ENCODE measurements around the gene TOMT.
A peak's percentile ranks its signal among the peaks of the same experiment; 100 is the strongest.

Gene TOMT, protein sequence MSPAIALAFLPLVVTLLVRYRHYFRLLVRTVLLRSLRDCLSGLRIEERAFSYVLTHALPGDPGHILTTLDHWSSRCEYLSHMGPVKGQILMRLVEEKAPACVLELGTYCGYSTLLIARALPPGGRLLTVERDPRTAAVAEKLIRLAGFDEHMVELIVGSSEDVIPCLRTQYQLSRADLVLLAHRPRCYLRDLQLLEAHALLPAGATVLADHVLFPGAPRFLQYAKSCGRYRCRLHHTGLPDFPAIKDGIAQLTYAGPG

GRCh38 chr11:72105888-72106287, at the start of gene TOMT:
Gene TOMT, plus strand, starts transcription at chr11:72105924. Its CDS starts 28 bp downstream, at chr11:72105952.
- no peak for DNase-seq (ENCODE audit: low read depth in 2 of 2)

- no peak for DNase-seq (ENCODE audit: low read depth in 2 of 2)
Observed at GRCh38 chr11:72058416-72059034, 47.2 kb upstream of the TOMT start.

DNA sequence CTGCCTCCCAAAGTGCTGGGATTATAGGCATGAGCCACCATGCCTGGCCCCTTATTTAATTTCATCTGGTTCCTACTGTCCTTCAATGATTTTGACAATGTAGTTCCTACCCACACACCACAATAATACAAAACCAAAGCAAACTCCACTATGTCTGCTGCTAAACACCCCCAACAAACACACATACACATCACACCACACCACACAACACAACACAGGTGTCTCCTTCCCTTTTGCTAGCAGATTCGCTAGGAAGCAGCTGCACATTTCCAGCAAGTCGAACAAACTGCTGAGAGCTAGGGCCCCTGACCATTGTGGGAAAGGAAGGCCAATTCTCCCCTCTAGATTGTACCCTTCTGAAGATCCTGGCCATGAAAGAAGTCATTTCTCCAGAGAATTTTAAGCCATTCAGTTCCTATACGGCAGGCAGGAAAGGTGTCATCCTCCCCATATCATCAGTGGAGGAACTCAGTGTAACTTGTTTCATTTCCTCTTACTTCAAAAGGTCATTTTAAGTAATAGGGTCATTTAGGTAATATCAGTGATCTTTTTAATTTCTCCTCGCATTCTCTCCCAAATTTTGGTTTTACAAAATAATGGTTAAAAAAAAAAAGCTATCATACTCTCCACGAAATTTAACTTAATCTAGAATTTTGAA, 43.9 kb upstream of the TOMT start:
- DNase-seq (ENCODE audit: low read depth in 2 of 2) = no peak

- no peak for DNase-seq (ENCODE audit: low read depth in 2 of 2)
Observed at GRCh38 chr11:72066855-72067254, 38.9 kb upstream of the TOMT start.

- DNase-seq (ENCODE audit: low read depth in 2 of 2) = no peak
Observed at GRCh38 chr11:72067266-72067665, 38.5 kb upstream of the TOMT start.

DNA sequence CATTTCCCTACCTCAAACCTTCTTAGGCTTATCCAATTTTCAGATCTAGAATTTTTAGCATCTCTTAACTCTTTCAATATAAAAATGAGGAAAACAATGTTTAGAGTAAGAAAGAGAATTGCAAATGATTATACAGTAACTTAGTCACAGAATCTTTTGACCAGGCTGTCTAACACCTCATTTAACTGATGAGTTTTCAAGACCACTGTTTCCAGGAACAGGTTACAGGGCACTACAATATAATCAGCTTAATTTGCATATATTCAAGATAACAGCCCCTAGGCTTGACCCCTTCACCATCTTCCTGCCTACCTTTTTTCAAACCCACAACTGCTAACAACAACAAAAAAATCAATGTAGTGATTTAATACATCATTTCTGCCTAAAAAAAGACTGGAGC, 38.0 kb upstream of the TOMT start:
- DNase-seq (ENCODE audit: low read depth in 2 of 2) = no peak

- no peak for DNase-seq (ENCODE audit: low read depth in 2 of 2)
Observed at GRCh38 chr11:72069200-72069599, 36.5 kb upstream of the TOMT start.

DNA sequence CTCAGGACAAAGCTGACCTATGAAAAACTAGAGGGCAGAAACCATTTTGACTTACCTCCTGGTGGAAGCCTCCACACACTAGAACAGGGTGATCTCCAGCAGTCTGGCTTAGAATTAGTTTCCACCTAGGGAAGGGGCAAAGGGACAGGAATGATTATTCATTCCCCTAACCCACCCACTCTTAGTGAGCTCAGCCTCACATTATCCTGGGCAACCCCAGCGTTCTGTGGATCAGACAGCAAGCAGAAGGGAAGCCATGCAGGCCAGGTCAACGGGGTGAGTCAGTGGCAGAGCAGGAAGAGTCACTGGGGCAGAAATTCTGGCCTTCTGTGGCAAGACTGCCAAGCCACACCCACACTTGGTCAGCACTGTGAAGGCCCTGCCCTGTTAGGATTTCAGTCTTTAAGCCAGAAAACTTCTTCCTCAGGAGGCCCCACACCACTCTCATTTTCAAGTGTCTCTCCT, 35.9 kb upstream of the TOMT start:
- no peak for DNase-seq (ENCODE audit: low read depth in 2 of 2)

DNA sequence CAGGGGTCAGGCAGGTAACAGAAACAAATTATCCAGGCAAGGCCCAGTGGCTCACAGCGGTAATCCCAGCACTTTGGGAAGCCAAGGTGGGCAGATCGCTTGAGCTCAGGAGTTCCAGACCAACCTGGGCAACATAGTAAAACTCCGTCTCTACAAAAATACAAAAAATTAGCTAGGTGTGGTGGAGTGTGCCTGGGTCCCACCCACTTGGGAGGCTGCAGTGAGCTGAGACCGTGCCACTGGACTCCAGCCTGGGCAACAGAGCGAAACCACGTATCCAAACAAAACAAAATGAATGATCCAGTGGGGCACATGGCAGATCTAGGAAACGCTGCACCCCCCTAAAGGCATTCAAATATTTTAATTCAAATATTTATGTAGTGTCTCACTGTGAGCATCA, 35.2 kb upstream of the TOMT start:
- DNase-seq (ENCODE audit: low read depth in 2 of 2) = no peak

DNA sequence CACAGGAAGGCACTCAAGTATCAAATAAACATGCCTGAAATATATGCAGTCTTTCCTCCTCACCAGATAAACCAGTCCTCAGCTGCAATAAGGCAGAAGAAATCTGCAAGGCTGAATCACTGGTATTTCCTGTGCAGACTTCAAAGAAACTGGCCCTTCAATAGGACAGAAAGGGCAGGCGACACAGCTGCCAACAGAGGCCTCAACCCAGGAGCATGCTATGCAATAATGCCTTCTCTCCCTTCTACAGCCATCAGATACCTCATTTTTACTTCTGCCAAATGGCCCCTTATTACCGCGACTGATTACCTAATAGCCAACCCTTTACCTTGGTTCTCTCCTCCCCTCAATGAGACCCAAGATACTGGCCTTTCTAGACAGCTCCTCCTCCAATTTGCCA, 33.4 kb upstream of the TOMT start:
- no peak for DNase-seq (ENCODE audit: low read depth in 2 of 2)

DNA sequence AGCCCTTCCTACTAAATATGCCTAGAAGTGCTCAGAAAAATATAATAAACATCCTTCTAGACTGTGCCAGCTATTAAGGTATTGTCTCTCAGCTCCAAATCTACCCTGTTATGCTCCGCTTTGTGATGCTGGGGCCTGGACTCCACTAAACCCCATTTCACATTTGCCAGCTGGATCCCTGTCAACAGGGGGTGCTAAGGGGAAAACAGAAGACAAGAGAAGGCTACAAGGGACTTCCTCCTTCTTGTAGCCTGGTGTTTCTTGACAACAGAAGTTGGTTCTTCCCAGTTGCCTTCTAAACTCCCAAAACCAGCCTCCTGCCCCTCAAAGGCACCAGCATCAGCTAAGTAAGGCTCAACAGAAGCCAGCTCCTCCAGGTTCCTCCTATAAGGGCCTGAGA, 30.6 kb upstream of the TOMT start:
- no peak for DNase-seq (ENCODE audit: low read depth in 2 of 2)

DNA sequence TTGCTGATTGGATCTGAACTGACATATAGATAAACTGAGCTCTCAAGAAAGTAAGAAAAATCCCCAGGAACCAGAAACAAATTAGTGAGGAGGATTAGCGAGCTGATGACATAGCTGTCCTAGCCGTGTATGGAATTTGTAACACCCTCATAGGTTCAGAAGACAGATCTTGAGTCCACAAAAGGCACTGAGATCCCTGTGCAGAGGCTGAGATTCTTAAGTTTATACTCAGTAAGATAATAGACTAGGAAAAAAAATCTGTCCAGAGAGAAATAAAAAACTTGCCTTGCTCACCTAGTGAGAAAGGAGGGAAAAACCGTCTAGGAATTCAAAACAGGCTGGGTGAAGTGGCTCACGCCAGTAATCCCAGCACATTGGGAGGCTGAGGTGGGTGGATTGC, 30.0 kb upstream of the TOMT start:
- DNase-seq (ENCODE audit: low read depth in 2 of 2) = no peak

- DNase-seq (ENCODE audit: low read depth in 2 of 2) = no peak
Observed at GRCh38 chr11:72078477-72078876, 27.2 kb upstream of the TOMT start.

DNA sequence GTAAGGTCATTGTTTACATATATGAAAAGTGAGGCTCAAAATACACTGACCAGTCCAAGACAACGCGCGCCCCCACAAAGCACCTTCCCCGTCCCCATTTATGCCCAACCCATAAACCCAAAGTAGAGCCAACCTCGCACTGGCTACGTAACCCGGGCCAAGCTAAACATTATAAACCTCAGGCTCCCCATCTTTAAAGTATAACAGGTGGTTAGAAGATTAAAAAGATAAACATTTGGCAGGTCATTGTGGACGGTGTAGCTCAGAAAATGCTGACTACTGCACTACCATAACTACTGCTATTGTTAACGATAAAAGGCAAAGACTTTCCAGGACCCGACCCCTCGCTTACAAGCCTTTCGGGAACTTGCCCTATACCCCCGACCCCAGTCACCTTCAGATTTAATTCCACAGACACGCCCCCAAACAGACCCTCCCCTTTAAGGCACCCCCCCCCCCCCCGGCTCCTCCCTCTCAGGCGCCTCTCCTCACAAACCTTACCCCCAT, 25.9 kb upstream of the TOMT start:
- no peak for DNase-seq (ENCODE audit: low read depth in 2 of 2)

DNA sequence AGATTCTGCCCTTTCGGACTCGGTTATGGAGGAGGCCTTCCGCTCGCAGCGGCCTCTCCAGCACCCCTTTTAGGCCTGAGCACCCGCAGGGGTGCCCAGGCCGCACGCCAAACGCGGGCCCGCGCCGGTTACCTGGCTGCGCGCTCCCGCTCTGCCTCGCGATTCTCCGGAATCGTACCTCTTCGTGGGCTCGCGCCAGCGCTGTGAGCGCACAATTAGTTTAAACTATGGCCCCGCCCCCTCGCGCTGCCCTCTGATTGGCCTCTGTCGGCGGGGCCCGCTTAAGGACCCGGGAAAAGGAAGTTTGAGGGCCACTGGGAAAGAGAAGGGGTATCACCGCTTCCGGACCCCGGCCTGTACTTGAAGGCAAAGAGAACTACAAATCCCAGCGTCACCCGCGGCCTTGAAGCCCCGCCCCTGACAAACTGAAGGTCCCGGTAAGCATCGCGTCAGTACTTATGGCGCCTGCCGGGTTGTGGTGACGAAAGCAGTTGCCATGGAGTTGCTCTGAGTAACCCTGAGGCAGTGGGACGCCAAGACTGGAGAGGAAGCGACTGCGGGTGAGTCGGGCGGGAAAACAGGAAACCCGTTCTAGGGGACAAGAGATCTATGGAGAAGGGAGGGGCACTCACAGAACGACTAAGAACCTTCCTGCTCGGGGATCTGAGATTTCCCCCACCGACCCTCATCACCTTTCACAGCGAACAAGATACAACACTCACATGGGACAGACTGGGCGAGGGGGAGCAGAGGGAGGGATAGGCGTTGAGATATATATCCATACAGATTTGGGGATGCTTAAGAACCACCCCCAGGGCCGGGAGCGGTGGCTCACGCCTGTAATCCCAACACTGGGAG, 25.2 kb upstream of the TOMT start, which contains the start of the genes LRRC51 and NUMA1:
TSS of gene LRRC51 (plus strand) at position 525 of the 858 bp plus-strand sequence. CDS start 8,234 bp downstream, outside the sequence.
TSS of gene NUMA1 (minus strand) at position 217 of the 858 bp plus-strand sequence. CDS start 44,599 bp downstream, outside the sequence.
- peak; percentile 99 for DNase-seq (ENCODE audit: low read depth in 2 of 2)

DNA sequence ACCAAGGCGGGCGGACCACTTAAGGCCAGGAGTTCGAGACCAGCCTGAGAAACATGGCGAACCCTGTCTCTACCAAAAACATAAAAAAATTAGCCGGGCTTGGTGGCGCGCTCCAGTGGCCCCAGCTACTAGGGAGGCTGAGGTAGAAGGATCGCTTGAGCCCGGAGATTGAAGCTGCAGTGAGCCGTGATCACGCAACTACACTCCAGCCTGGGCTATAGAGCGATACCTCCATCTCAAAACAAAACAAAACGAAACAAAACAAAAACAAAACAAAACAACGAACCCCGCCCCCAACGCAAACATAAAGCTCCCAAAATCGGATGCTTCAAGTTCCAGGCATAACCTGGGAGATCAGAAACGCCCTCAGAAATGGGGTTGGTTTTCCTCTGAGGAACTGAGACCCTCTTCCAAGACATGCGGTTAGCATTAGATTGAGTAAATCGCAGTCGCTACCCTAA, 24.5 kb upstream of the TOMT start:
- no peak for DNase-seq (ENCODE audit: low read depth in 2 of 2)

DNA sequence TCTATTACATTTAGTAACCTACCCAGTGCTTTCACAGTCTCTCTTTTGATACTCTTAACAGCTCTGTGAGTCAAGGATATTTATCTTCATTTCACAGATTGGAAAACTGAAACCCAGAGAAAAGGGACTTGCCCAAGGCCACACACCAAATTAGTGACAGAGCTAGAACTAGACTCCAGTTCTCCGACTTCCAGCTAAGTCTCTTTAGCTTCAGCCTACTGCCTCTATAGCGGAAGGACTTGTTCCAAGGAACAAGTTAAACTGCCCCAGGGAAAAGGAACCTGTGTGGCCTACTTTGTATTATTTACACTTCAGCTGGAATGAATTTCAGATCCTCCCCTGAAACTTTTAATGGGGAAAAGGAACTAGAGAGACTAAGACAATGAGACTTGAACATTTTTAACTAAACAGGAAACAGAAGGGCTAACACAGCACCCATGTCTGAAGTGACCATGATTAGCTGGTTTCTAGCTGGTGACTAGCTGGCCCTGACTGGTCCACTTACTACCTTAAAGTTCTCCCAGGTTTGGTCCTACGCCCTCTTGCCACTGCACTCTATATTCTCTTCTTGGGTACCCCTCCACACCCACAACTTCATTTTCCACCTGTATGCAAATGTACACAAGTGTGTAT, 23.8 kb upstream of the TOMT start:
- DNase-seq (ENCODE audit: low read depth in 2 of 2) = no peak

- no peak for DNase-seq (ENCODE audit: low read depth in 2 of 2)
Observed at GRCh38 chr11:72083414-72083813, 22.3 kb upstream of the TOMT start.

DNA sequence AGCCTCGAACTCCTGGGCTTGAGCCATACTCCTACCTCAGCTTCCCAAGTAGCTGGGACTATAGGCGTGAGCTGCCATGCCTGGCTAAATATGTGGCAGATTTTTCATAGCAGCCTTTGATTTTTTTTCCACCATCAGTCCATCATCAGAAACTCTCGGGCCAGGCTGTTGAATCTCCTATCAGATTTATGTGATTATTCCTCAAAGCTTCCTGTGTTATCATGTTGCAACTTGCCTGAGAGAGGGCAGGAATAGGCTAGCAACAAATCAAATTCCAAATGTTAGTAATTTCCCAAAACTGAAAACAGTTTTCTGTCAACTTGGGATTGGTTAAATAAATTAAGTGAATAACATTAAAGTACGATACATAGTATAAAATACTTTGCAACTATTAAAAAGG, 21.6 kb upstream of the TOMT start:
- DNase-seq (ENCODE audit: low read depth in 2 of 2) = no peak

DNA sequence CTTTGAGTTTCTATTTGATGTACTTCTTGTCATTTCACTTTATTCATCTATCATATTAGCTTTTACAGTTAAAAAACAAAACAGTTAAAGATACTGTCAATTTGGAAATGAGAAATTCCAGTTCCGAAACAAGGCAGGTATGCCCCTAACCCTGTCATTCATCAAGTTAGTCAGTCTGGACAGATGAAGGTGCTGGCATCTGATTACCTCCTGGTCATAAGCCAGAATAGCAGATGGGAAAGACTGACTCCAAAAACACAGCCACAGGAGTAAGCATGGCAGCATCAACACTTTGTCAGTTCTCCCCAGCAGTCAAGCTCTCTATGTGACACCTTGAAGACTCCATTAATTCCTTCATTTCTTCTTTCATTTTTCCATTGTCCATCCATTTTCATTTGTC, 20.8 kb upstream of the TOMT start:
- DNase-seq (ENCODE audit: low read depth in 2 of 2) = no peak

Data from stimulated activated CD4-positive, alpha-beta T cell treated with anti-CD3 and anti-CD28 coated beads, Interleukin-15, amount 100 ng/mL, for 48 hours (primary cell).